GM12801 (cell line): ENCODE measurements around the gene SEC11A.

ENCODE experiments used
- TF ChIP-seq, protein P1 (sequence below): IDR thresholded peaks from one replicate; pipeline ENCODE4 v1.5.1; 2011; ENCODE audit warnings: control low read depth; ENCODE audit not compliant: insufficient read length; ENCODE audit errors: extremely low read depth

SEC11A gene

DNA sequence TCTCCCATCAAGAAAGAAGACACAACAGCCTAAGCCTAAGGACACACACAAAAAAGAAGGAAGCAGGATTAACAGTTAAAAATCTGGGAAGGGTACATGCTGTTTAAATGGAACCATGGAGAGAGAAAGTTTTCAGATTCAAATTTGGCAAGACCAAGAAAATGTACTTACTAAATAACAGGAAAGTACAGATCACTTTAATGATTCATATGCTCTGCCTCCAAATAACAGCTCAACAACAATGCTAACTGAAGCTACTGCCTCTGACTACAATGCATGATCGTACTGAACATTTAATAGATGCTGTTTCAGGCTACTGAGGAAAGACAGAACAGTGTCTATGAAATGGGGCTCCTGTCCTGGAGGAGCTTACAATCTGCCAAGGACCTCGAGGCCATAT is 49.6 kb downstream of the SEC11A start:
- TF ChIP-seq, protein P1, sequence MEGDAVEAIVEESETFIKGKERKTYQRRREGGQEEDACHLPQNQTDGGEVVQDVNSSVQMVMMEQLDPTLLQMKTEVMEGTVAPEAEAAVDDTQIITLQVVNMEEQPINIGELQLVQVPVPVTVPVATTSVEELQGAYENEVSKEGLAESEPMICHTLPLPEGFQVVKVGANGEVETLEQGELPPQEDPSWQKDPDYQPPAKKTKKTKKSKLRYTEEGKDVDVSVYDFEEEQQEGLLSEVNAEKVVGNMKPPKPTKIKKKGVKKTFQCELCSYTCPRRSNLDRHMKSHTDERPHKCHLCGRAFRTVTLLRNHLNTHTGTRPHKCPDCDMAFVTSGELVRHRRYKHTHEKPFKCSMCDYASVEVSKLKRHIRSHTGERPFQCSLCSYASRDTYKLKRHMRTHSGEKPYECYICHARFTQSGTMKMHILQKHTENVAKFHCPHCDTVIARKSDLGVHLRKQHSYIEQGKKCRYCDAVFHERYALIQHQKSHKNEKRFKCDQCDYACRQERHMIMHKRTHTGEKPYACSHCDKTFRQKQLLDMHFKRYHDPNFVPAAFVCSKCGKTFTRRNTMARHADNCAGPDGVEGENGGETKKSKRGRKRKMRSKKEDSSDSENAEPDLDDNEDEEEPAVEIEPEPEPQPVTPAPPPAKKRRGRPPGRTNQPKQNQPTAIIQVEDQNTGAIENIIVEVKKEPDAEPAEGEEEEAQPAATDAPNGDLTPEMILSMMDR, result no peak

DNA sequence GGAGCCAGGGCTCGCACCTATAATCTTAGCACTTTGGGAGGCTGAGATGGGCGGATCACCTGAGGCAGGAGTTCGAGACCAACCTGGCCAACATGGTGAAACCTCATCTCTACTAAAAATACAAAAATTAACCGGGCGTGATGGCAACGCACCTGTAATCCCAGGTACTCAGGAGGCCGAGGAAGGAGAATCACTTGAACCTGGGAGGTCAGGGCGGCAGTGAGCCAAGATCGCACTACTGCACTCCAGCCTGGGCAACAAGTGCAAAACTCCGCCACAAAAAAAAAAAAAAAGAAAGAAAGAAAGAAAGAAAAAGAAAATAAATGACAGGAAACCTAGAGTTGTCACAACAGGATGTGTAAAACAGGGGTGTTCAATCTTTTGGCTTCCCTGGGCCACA is 54.9 kb downstream of the SEC11A start:
- TF ChIP-seq, protein P1, result no peak

DNA sequence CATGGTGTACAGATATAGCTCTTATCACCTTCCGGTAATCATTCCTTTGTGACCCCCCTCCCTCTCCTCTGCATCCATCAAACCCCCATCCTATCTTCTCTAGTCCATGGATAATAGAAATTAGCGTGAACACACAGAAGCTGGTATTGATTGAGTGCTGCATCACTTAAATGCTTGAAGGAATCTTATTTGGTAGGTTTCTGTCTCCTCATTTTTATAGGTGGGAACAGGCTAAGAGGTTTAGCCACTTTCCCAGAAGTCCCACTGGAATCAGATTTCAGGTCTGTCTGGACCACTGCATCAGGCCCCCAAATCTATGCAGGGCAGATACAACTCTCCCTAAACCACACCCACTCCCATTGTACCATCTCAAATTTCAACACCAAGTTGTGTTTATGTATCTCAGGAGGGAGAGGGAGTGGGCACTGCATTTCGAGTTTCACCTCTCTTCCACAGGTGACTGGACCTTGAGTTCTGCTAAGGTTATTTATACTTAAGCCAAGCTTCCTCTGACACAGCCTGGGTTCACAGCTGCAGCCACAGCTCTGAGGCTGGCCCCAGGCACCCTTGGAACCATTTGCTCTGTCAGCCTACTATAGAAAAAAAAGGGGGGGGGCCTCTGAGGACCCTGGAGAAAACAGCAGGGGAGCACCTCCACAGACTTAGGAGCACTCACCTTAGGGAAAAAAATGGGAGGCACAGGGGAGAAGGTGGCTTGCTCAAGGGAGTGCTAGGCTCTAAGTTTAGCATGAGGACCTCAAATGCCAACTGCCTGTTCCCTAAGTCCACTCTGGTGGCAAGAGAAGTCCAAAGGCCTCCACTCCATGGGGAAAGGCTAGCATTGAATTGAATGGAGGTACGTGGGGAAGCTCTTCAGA is 55.8 kb downstream of the SEC11A start:
- TF ChIP-seq, protein P1, result no peak

DNA sequence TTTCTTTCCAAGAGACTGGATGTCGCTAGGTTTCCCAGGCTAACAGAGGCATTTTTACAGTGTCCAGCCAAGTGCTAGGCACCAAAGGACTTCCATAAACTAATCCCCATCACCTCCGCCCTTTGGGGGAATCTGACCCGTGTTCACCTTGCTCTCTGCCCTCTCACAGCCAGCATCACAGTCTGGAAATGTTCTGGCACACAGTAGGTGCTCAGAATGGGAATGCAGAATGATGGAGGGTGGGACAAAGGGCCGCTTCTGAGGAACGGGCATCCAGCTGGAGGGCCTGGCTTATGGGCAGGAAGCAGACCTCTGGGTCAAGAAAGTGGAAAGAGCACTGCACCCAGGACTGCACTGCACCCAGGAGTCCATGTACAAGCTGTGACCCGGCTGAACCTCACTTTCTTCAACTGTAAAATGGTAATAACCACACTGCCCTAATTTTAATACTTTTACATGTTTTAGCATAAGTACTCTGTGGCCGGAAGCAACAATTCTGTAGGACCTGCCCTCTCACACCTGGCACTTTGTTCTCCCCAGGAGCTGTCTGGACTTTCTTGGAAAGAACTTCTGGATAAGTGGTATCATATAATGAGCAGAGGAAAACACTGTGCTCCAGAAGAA is 57.0 kb downstream of the SEC11A start:
- TF ChIP-seq, protein P1, result no peak

DNA sequence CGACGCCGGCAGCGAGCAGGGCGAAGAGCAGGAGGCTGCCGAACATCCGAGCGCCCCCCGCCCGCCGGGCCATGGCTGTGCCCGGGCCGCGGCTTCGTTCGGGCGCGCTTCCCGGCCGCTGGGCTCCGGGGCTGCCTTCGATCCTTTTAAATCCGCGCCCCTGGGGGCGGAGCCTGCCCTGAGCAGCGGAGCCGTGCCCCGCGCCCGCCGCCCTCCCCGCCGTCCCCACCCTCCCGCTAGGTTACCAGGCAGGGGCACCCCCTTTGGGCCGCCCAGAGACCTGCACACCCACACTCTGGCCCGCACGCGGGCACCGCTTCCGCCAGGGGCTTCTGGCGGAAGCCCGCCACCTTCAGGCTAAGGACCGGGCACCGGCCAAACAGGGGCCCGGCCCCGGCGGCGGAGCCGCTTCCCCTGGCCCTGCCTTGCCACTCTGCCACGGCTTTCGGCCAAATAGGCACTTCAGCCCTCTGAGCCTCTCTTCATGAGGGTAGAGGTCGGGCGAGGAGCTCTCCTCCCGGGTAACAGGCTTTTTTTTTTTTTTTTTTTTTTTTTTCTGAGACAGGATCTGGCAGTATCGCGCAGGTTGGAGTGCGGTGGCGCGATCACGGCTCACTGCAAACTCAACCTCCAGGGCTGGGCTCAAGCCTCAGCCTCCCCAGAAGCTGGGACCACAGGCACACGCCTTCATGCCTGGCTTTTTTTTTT is 57.7 kb downstream of the SEC11A start, which contains the start of gene NMB:
Gene NMB, minus strand, starts transcription at position 120 of the 708 bp plus-strand sequence. Its CDS starts 47 bp downstream, at position 73.
- TF ChIP-seq, protein P1, result no peak

DNA sequence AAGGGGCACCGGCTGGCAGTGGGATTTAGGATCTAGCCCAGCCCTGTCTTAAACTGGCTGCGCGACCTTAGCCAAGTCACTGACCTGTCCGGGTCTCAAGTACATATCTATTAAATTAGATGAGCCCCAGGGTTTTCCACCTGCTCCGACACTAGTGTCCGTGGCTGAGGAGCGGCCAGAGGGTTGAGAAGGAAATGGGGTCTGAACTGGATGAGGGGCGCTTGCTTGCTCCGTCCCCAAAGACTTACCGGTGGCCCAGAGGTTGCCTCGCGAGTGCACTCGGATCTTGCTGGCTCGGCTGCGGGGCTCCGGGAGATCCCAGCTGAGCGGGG is 58.2 kb downstream of the SEC11A start:
- TF ChIP-seq, protein P1, result no peak

DNA sequence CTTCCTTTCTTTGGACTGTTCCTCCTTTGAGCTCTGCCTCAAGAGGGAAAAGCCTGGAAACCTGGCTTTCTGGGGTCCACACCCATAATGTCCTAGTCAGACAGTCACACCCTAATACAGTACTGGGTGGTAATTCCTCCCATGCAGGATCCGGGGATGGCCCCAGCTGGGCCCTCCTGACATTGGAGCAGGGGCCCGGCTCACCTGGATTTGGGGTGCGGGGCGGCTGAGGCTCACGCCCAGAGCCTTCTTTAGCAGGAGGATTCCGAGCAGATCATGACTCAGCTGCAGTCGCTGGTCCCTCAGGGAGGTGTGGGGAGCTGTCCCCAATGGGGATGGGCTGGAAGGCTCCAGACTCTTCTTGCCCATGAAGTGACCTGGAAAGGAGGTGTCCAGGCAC is 59.0 kb downstream of the SEC11A start:
- TF ChIP-seq, protein P1, result no peak
